Measurements from ENCODE around the gene DMD. TPM values are rescaled to one million over a fixed set of nuclear protein-coding genes. Genes with fewer than 3 reads are reported as not detected.

The DMD gene
- polyA plus RNA-seq = 98.4 and 115 TPM in 2 replicates

GRCh38 chrX:33211356-33212260 lies at the start of gene DMD:
Gene DMD (minus strand): TSS chrX:33211549. CDS start chrX:33211312, 237 bp downstream.

GRCh38 chrX:31071725-31072124 lies 2139.6 kb downstream of the DMD start, which contains the start of gene FTHL17:
Gene FTHL17 (minus strand): TSS chrX:31072041. CDS start chrX:31071953, 88 bp downstream.

